HEK293T (cell line): Measurements from ENCODE around the gene NUTF2.

ENCODE experiments used
- CTBP1 ChIP-seq: fragments of 450-650 bp; IDR thresholded peaks from 2 replicates; pipeline ENCODE4 v1.6.1; 2016; ENCODE audit warnings: borderline replicate concordance
- LEF1 ChIP-seq: fragments of 450-650 bp; IDR thresholded peaks from 2 replicates; pipeline ENCODE4 v1.6.1; 2017; ENCODE audit warnings: mild to moderate bottlenecking, borderline replicate concordance

GRCh38 chr16:67820608-67821259 lies 26.0 kb upstream of the NUTF2 start:
- TF ChIP-seq CTBP1 (no peak), LEF1 (no peak)
